MV-4-11 (cell line): Measurements from ENCODE around the gene ABHD10.

ENCODE experiments used
- DNase-seq: peaks from one replicate; lab custom pipeline; 2025; lab: John Stamatoyannopoulos, UW

Gene ABHD10

GRCh38 chr3:111978583-111979433 is at the start of gene ABHD10:
Gene ABHD10 (plus strand): TSS chr3:111979026. CDS start chr3:111979062, 36 bp downstream.
- peak; percentile 97 for DNase-seq

- DNase-seq = no peak
These were observed 49.3 kb upstream of the ABHD10 start for GRCh38 chr3:111929484-111929883.

- DNase-seq = no peak
These were observed 45.9 kb upstream of the ABHD10 start for GRCh38 chr3:111932946-111933345.

GRCh38 chr3:111936191-111936841 is 42.5 kb upstream of the ABHD10 start:
- no peak for DNase-seq

- no peak for DNase-seq
These were observed 41.9 kb upstream of the ABHD10 start for GRCh38 chr3:111936967-111937366.

GRCh38 chr3:111937871-111938270 is 41.0 kb upstream of the ABHD10 start:
- DNase-seq = no peak

GRCh38 chr3:111939873-111940272 is 39.0 kb upstream of the ABHD10 start:
- DNase-seq = no peak

GRCh38 chr3:111943533-111943932 is 35.3 kb upstream of the ABHD10 start:
- DNase-seq = no peak

GRCh38 chr3:111944372-111944771 is 34.5 kb upstream of the ABHD10 start:
- no peak for DNase-seq

- DNase-seq = no peak
These were observed 31.6 kb upstream of the ABHD10 start for GRCh38 chr3:111947231-111947630.

- DNase-seq = no peak
These were observed 30.0 kb upstream of the ABHD10 start for GRCh38 chr3:111948786-111949185.

GRCh38 chr3:111949712-111950111 is 29.1 kb upstream of the ABHD10 start:
- DNase-seq = no peak

GRCh38 chr3:111951032-111951431 is 27.8 kb upstream of the ABHD10 start:
- DNase-seq = no peak

- DNase-seq = no peak
These were observed 26.7 kb upstream of the ABHD10 start for GRCh38 chr3:111952086-111952485.

GRCh38 chr3:111952866-111953450 is 25.9 kb upstream of the ABHD10 start:
- DNase-seq = no peak

GRCh38 chr3:111954228-111954990 is 24.4 kb upstream of the ABHD10 start:
- no peak for DNase-seq

- DNase-seq = no peak
These were observed 22.9 kb upstream of the ABHD10 start for GRCh38 chr3:111955876-111956275.

GRCh38 chr3:111956449-111956848 is 22.4 kb upstream of the ABHD10 start:
- DNase-seq = no peak

- DNase-seq = no peak
These were observed 21.7 kb upstream of the ABHD10 start for GRCh38 chr3:111956995-111957734.

GRCh38 chr3:111961461-111962164 is 17.2 kb upstream of the ABHD10 start:
- no peak for DNase-seq

GRCh38 chr3:111963424-111963823 is 15.4 kb upstream of the ABHD10 start:
- no peak for DNase-seq
